ENCODE measurements around the gene MEDAG.

MEDAG gene

DNA sequence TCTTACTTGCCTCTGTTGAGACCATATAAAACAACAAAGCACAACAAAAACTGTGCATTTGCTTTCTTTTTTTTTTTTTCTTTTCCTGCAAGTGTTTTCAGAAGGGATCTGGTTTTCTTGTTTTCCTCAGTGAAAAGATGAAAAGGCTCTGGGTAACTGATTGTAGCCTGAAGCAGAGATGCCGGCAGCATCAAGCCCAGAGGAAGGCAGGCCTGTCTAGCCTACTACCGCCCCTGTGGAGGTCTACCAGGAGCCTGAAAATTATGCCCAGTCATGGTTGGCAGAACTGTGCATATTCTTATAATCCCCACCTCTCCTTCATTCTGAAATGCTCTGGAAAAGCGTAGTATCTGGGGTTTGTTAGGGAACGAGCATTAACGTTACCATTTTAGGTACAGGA, 32.6 kb upstream of the MEDAG start:
- no peak for DNase-seq

DNA sequence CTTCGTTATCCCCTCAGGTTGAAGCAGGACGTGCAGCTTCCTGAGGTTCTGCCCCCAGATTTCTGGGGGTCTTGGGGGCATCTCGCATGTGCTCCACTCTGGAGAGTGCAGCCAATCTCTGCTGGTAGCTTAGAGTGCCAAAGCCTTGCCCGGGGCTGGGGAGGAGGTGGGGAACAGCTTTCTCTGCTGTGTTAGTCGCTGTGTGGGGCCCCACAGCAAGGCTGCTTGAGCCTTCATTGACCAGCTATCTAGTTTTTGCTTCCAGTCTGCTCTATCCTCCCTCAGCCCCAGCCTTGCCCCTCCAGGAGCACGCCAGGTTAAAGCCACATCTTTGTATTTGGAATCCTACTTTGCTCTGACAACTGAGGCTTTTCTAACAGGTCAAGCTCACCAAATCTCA, 32.0 kb upstream of the MEDAG start:
- no peak for DNase-seq

DNA sequence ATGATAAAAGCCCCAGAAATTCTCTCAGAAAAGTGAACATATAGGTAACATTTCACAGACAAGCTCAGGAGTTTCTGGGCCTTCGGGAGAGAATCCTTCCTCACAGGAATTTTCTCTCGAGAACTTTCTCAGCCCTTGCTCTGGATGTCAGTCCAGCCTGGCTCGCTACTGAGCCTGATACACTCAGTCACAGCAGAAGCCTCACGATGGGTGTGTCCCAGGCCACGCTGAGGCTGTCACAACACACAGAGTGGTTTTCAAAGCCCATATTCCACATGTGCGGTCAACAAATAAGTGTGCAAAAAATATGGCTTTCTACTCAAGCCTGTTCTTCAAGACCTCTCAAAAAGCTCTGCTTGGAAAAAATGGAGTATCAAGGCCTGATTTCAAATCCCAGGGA, 31.5 kb upstream of the MEDAG start:
- DNase-seq: no peak

DNA sequence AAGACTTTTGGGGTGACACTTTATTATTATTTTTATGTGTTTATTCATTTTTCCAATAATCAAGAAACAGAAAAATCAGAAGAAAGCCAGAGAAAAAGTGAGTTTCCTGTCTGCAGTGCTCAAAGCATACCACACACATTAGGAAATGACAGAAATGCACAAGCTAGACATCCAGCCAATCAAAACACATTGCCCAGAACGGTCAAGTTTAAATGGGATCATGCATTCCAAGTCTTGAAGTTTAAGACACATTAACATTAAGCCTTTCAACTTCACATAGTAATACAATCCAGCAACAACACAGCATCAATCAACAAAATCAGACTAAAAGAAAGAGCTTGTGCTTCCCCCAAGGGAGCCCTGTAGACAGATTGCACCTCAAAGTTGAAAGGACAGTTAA, 28.7 kb upstream of the MEDAG start:
- peak; percentile 36 for DNase-seq

DNA sequence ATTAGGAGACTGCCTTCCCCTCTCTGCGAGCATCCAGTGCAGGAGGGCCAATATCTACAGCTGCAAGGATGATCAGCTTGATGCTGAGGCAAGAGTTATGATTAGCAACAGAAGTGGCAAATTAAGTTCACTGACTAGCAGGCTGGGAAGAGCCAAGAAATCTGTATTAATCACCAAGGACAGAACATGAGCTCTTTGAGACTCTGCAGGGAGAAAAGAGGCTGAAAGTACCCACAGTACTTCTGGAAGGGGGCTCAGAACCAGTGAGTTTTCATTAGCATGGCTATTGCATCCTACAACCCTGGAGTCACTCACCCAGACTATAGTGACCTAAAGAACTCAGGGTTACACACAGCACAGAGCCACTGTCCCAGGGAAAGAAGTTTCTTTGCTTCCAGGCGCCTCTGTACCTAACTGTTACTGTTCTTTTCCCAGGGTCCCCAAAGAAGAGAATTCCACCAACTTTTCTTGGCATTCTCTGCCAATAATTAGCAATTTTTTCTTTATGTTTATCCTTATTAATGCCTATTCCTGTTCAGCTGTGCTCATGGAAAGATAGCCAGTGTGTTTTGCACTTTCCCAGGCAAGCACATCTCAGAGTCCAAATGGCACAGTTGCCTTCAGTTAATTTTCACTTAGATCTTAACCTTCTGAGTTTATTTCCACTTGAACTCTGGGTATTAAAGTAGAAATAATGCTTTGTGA, 25.8 kb upstream of the MEDAG start:
- DNase-seq: peak; percentile 52

DNA sequence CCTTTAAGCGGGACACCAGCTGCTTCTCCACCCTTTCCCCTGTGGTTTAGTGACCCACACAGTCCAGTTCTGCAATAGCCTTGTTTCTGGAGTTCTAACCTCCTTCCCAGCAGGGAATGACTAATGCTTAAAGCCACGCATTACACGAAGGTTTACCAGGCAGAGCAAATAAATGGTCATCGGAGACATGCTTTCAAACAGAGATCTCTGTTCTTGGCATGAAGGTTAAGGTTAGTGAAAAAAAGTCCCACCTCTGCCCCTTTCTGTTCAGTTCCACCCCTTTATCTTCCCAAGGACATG, 25.3 kb upstream of the MEDAG start:
- peak; percentile 94 for DNase-seq

DNA sequence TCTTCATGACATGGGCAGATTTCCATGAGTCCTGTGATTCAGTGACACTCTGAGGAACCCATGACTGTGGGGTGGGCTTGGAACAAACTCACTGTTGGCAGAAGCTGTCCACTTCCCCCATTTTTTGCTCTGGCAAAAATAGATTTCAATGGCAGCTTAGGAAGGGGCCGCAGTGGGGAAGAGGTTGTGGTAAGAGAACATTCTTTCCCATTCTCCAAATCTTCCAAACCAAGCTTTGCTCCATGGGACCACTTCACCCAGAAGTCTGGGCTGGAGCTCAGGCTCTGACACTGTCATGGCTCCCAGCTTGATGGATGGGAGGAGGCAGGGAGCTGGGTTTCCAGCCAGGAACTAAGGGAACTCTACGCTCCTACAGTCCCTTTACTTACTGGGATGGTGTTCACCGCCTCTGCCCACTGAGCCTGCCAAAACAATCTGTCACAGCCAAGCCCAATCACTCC, 24.9 kb upstream of the MEDAG start:
- no peak for DNase-seq

DNA sequence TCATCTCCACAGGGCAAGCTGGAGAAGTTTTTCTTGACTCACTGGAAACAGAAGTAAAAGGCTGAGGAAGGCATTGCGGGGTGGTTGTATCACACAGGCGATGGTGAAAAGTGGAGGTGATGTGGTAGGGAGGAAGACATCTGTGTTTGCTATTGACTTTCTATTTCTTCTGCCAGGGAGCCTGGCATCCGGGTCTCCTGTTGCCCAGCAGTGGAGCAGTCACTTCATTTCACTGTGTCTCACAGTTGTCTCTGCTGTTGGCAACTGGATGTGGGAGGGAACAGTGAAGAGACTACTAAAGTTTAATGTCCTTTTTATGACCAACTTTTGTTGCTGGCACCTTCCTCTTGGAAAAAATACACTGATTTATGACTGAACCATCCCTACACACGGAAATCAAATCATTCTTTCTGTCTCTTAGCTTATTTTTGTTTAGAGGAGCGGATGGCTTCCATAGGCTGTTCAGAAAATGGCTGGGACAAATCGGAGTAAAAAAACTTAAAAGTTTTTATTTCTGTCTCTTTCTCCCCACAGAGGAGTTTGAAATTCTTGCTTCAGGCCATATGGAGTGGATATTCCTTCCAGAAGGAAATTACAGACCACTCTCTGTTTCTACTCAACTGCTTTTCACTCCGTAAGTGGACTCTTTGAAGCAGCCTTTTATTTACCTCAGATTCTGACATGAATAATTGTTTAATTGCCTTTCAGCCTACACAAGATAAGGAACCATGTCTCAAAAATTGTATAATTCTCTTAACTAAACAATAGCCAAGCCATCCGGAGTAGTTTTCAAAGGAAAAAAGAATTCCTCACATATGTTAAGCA, 23.8 kb upstream of the MEDAG start:
- DNase-seq: no peak

DNA sequence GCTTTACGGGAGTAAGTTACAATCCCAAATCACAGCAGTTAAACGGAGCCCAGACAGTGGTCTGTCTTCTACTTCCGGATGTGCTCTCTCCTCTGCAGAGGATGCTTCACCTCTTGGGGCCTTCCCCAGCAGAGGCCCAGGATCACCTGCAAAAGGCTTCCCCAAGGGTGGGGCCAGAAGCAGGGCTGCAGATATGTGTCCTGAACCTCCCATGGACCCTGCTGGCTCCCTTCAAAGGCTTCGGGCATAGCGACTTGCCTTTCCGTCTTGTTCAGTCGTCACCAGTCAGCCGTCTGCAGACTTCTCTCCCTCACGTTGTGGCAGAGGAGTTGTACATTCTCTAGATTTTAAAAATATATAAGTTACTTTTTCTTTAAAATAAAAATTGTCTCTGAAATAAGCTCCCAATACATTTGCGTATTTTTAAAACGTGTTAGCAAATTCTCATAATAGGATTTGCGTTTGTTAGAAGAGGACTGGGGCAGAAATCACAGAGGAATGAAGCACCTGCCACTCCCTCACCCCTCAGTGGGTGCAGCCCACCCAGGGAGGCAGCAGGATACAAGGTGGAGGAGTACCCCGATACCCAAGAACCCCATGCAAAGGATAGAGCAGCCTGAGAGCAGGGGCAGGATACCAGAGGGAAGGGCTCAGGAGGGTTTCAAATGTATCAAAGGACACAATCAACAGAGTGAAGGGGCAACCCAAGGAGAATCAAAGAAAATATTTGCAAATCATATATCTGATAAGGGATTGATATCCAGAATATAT, 22.9 kb upstream of the MEDAG start:
- no peak for DNase-seq

DNA sequence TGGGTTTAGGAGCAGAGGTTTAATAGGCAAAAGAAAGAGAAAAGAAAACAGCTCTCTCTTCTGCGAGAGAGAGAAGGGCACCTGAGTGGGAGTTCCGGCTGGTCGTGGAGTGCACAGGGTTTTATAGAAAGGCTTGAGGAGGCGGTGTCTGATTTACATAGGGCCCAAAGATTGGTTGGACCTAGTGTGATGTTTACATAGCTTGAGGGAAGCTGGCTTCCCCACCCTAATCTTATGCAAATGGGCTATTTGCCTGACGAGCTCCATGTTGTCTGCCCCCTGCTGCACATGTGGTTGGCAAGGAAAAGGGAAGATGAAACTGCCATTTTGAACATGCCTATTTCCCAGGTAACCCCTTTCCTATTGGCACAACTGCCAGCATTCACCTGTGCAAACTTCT, 21.5 kb upstream of the MEDAG start:
- DNase-seq: no peak

DNA sequence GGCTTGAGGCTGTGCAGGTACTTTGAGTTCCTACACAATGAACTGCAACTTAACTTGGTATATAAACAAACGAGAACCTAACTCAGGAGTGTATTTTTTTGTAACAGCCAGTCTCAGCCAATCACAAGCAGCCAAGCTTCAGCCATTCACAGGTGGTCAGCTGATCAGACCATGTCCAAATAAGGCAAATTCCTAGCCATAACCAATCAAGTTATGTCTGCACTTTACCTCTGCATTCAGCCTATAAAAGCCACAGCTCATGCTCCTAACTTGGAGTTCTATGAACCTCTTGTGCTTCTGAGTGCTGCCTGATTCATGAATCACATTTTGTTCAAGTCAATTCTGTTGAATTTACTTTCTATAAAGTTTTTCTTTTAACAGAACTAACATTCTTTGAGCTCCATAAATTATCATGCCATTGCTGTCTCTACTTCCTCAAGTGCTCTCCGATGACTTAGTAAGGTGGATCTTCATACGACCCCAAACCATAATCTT, 16.8 kb upstream of the MEDAG start:
- DNase-seq: no peak

DNA sequence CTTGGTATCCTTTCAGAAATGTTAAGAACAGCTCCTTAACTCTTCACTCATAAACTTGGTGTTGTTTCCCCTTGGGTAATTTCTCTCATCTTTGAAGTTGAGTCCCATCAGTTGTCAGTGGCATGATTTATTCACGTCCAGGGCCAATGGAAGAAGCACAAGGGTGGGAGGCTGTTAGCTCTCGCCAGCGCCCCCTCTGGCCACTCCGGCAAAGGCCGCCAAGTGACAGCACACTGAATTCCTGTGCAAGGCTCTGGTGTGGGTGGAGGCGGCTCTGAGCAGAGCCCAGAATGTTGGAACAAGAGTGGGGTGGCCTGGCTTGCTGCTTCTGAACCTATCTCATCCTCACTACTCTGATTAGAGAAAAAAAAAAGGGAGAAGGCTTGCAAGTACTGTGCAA, 13.1 kb upstream of the MEDAG start:
- DNase-seq: peak; percentile 47

DNA sequence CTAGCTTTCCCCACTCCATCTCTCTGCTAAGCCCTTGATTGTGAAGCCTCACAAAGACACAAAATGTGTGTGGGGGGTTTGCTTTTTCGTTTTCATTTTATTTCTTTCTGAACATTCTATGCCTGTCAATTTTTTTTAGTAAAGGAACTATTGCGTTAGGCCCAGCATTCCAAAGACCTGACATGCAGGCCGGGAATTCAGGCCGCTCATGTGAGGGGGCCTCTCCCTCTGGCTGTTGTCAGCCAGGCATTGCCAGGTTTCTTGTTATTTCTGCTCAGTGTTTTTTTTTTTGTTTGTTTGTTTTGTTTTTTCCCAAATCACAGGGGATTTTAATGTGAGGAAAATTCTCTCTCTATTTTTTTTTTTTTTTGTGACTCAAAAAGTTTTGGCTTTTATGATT, 10.3 kb upstream of the MEDAG start:
- DNase-seq: peak; percentile 80

DNA sequence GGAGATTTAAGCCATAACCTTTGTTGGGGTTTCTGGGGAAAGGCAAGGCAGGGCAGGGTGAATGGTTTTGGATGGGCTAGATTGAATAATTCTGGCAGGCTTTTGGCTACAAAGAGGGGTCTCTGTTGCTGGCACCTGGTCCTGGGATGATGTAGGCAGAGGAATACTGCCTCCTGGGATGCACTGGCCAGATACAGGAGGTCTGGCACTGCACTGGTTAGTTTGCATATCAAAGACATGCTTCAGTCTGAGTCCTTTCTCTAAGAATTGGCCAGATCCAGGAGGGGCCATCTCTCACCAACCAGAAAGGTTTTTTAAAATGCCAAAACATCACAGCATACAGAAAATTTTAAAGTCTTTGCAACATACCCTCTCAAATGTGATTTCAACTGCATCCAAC, 8.0 kb upstream of the MEDAG start:
- DNase-seq: no peak

DNA sequence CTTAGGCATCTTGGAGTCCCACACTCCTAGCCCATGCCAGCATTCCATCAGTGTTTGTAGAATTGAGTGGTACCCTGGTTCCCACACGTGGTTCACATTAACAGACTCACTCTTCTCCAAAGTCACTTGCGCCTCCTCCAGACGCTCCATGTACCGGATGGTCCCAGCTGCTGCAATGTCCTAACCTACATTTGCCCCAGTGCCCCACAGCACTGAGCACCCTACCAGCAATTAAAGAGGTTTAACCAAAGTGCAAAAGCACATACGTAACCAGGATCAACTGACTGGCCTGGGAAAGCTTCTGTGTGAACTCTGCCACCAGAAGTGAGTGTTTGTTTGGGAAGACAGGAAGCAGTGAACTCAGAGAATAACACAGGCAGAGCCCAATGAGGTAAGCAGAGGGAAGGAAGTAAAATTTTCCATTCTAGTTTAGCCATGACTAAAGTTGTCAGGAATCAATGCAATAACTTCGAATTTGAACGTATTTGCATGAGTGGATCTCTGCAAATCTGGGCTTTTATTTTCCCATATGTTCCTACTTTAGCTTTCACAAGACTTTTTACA, 7.3 kb upstream of the MEDAG start:
- peak; percentile 85 for DNase-seq

DNA sequence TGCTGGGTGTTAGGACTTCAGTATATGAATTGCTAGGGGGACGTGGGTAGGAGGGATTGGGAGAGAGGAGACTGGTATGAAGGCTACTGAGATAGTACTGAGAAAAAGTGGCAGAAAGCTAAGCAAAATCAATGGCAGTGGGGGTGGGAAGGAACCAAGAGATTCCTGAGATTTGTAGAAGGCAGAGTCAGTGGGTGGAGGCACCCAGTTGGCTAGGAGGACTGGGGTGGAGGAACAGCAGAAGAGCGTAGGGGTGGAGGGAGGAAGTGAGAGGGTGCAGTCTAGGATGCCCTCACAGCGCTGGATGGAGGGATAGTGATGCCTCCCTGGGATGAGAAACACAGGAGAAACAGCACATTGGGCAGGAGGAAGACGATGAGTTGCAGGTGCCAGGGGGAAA, 5.6 kb upstream of the MEDAG start:
- no peak for DNase-seq

DNA sequence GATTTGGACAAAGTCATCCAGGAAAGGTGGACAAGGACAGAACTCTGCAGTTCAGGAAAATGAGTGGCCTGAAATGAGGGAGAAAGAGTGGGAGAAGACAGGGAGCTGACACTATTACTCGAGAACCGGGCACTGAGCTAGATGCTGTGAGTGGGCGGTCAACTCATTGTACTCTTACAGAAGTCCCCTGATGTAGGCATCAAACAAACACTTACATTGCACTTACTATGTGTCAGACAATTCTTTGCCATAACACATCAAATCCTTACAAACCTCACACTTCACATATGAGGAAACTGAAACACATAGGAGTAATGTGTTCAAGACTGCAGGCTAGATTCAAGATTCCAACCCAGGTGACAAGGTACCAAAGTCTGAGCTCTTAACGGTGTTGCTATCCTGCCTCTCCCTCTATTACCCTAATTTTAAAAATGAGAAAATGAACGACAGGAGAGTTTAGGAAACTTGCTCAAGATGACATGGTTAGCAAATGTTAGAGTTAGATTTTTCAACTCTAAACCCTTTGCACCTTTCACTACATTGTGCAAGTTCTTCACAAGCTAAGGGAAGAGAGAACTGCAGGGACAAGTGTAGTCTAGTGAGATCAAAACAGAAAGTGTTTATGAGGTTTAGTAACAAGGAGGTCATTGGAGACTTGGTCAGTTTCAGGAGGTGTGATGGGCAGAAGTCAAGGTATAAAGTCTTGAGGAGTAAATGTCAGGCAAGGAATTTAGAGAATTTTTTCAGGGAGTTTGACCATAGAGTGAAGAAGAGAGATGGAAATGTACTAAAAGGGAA, 4.9 kb upstream of the MEDAG start:
- no peak for DNase-seq

DNA sequence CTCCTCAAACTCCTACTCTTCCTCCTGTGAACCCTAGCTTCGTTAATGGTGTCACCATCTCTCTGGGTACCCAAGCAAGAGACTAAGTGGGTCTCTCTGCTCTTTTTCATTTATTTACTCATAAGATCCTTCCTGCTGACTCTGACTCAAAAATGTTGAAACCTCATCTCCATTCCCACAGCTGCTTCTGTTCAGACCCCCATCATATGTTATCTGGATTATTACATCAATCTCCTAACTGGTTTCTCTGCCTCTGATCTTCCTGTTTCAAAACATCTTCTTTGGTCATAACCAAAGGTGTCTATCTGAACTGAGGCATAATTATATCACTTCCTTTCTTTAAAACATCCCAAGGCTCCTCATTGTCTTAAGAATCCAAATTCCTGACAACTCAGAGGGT, 2.0 kb upstream of the MEDAG start:
- DNase-seq: no peak

DNA sequence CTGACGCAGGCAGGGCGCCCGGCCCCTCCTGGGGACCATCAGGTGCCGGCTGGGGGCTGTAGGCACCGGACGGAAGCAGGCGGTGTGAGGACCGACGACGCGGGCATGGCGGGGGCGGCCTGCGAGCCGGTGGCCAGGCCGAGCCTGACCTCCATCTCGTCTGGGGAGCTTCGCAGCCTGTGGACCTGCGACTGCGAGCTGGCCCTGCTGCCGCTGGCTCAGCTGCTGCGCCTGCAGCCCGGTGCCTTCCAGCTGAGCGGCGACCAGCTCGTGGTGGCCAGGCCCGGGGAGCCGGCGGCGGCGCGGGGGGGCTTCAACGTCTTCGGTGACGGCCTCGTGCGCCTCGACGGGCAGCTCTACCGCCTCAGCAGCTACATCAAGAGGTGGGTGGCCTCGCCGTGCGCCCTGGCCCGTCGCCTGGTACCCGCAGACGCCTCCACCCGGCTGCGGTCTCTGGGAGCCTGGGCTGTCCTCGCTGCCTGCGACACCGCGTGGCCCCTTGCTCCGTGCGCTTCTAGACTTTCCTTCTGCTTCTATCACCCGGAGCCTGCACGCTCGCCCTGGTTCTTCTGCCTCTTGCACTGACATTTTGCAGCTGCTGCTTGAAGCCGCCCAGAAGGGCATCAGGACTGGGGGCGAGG, 460 bp downstream of the MEDAG start:
- no peak for DNase-seq

DNA sequence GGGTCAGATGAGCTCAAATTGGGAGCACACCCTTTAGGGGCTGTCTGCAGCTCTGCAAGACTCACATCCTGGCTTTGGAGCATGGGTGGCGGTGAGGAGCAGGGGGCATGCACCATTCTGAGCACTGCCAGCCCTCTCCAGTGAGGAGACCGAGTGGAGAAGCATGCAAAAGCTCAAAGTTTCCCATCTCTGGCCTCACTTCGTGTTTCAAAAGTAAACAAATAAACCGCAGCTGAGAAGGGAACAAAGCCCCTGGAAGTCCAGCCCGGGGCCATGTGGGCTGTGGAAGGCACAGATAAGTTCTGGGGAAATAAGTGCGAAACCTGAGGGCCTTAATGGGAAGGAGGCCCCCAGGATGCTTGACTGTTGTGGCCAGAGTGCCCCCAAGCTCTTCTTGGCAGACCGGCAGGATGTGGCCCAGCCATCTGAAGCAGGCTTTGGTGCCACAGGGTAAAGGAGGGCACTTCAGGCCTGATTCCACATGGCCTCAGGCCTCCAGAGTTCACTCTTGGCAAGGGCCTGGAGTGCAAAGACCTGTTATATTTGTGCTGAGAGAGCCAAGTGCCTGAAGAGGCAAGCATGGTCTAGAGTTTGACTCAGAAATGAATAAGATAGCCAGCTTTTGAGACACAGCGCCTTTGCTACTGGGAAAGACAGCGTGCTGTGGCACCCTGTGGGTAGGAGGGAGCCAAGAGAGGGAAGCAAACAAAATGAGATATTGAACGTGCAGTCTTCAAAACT, 1.2 kb downstream of the MEDAG start:
- no peak for DNase-seq

DNA sequence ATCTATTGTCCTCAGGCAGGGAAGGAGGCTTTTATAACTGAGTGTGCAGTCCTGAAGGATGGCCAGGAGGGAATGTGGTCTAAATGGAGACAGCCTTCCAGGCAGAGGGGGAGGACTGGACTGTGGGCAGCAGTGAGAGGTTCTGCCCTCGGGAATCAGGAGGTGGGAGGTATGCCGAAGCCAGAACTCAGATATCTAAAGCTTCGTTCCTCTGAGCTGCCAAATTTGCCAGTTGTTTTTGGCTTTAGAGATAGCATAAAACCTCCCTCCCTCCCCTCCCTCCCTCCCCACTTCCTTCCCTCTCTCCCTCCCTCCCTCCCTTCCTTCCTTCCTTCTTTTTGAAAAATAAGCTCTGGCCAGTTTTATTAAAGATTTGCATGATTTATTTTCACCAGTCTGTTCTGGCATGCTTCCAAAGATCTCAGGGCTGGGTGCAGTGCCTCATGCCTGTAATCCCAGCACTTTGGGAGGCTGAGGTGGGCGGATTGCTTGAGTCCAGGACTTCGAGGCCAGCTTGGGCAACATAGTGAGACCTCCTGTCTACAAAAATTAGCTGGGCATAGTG, 2.4 kb downstream of the MEDAG start:
- no peak for DNase-seq
